Natural killer cell (primary cell): ENCODE measurements around the gene BLTP3B. TPM values are rescaled to one million over a fixed set of nuclear protein-coding genes. Genes with fewer than 3 reads are reported as not detected.
"Not testable (repeated sequence)": the region's sequence is repeated elsewhere in the genome, so short reads cannot be mapped to it uniquely, and the experiment has no call there.

Source experiments
- ATAC-seq, 3 donors: fragments of 150-1000 bp in 2 of 3; fragments of 200-7000 bp in 1 of 3; cut with Tn5 transposase; 1 replicate in 1 of 3; 2 replicates in 2 of 3; pipeline ENCODE4 v1.10.0; 2021; ENCODE audit warnings: mild to moderate bottlenecking in 2 of 3, moderate library complexity in 2 of 3
- DNase-seq, 2 donors: peaks; one replicate each; pipeline versions ENCODE4 v3.0.0 to v3.0.0-alpha.2; 2013 to 2021; ENCODE audit warnings: mixed read lengths in 1 of 2
- H3K27ac ChIP-seq: one replicate; pipeline ENCODE4 v1.5.1; 2013; ENCODE audit warnings: mild to moderate bottlenecking, low read length
- H3K27me3 ChIP-seq: one replicate; pipeline ENCODE4 v1.6.1; 2013; ENCODE audit warnings: low read length; ENCODE audit not compliant: control insufficient read depth, insufficient read depth
- H3K36me3 ChIP-seq: one replicate; pipeline ENCODE4 v1.6.1; 2013; ENCODE audit warnings: low read length; ENCODE audit not compliant: control insufficient read depth, insufficient read depth
- H3K4me1 ChIP-seq: one replicate; pipeline ENCODE4 v1.6.1; 2013; ENCODE audit warnings: low read length; ENCODE audit not compliant: control insufficient read depth, insufficient read depth
- H3K4me3 ChIP-seq: one replicate; pipeline ENCODE4 v1.5.1; 2013; ENCODE audit warnings: low read length
- H3K9me3 ChIP-seq: one replicate; pipeline ENCODE4 v1.6.1; 2013; ENCODE audit warnings: low read length; ENCODE audit not compliant: control insufficient read depth, insufficient read depth
- H3K27ac Mint-ChIP-seq, 2 donors: one replicate each; pipeline ENCODE4 v1.8.0; 2022; ENCODE audit warnings: mild to moderate bottlenecking in 2 of 2, mixed read lengths in 2 of 2, moderate library complexity in 1 of 2
- H3K27me3 Mint-ChIP-seq, 2 donors: one replicate each; pipeline ENCODE4 v1.8.0; 2022; ENCODE audit warnings: low read depth in 2 of 2, mixed read lengths in 2 of 2
- H3K36me3 Mint-ChIP-seq: one replicate; pipeline ENCODE4 v1.8.0; 2022; ENCODE audit warnings: mixed read lengths
- H3K4me1 Mint-ChIP-seq, 2 donors: one replicate each; pipeline ENCODE4 v1.8.0; 2022; ENCODE audit warnings: mixed read lengths in 2 of 2
- H3K4me3 Mint-ChIP-seq: one replicate; pipeline ENCODE4 v1.8.0; 2022; ENCODE audit warnings: mild to moderate bottlenecking, moderate library complexity, mixed read lengths
- H3K9me3 Mint-ChIP-seq, 2 donors: one replicate each; pipeline ENCODE4 v1.8.0; 2022; ENCODE audit warnings: mixed read lengths in 2 of 2
- WGBS: methylation state at CpG from one replicate; pipeline ENCODE4 v1.1.7; 2013; ENCODE audit warnings: missing lambda C conversion rate; ENCODE audit not compliant: insufficient coverage; 5-methylcytosine and 5-hydroxymethylcytosine counted together
- intact Hi-C: fragments of 100-400 bp; cut with micrococcal nuclease; formaldehyde crosslinking; loops from one replicate; pipeline ENCODE4 v1.14.2; 2022
- total RNA-seq, 4 donors: library from RNA; stranded (reverse); fragments of 120-200 nt in 1 of 4; gene quantifications; one replicate each; pipeline versions ENCODE4 v1.2.3 to v1.2.4, GENCODE V29; 2013 to 2022
- TF ChIP-seq, protein P1 (sequence below): fragments of 200-600 bp; IDR thresholded peaks from one replicate; pipeline ENCODE4 v1.8.0; 2022; ENCODE audit warnings: antibody characterized with exemption

BLTP3B gene
- total RNA-seq, 3 donors from 2014 or later (not counting 1 experiment from before 2014, with no cell fraction given), result 30.8 to 42.8 (median 30.9) TPM

DNA sequence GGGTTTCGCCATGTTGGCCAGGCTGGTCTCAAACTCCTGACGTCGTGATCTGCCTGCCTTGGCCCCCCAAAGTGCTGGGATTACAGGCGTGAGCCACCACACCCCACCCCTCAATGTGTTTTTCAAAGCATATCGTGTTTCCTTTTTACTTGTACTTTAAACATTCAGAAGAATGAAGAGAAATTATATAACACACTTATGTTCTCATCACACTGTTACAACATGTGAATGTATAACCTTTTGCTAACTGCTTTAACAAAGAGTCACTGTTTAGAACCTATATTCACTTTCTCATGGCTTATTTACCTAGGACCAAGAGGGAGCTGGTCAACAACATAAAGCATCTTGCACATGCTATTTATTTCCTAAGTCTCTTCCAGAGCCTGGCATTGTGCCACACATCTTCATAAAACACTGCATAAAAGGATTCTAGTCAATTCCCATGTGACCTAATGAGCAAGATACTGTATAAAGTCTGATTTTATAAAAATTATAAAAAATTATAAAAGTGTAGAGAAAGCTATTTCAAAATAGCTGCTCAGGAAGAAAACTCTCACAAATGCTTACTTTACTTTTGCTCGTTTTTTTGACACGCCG, 42.0 kb upstream of the BLTP3B start:
- ATAC-seq, result no peak
- H3K36me3 ChIP-seq, result no peaks in the 10 kb centered on the region
- no peaks in the 10 kb centered on the region for H3K4me1 ChIP-seq
- H3K36me3 Mint-ChIP-seq, result no peaks in the 10 kb centered on the region
- H3K4me1 Mint-ChIP-seq, result peaks cover 0 to 6% of the 10 kb centered on the region in 2 donors
- H3K9me3 Mint-ChIP-seq, result no peaks in the 10 kb centered on the region
- WGBS, result 91% methylated on average over 7 of the region's 8 CpGs
- H3K27me3 ChIP-seq, result no peaks in the 10 kb centered on the region
- H3K9me3 ChIP-seq, result no peaks in the 10 kb centered on the region
- no peak overlapping the region for H3K27ac ChIP-seq
- no peak for DNase-seq
- H3K4me3 Mint-ChIP-seq, result no peak overlapping the region
- no peaks in the 10 kb centered on the region for H3K27me3 Mint-ChIP-seq
- no peak overlapping the region for H3K27ac Mint-ChIP-seq
- intact Hi-C loops, result no loop called here
- H3K4me3 ChIP-seq, result no peak overlapping the region
- TF ChIP-seq, protein P1, sequence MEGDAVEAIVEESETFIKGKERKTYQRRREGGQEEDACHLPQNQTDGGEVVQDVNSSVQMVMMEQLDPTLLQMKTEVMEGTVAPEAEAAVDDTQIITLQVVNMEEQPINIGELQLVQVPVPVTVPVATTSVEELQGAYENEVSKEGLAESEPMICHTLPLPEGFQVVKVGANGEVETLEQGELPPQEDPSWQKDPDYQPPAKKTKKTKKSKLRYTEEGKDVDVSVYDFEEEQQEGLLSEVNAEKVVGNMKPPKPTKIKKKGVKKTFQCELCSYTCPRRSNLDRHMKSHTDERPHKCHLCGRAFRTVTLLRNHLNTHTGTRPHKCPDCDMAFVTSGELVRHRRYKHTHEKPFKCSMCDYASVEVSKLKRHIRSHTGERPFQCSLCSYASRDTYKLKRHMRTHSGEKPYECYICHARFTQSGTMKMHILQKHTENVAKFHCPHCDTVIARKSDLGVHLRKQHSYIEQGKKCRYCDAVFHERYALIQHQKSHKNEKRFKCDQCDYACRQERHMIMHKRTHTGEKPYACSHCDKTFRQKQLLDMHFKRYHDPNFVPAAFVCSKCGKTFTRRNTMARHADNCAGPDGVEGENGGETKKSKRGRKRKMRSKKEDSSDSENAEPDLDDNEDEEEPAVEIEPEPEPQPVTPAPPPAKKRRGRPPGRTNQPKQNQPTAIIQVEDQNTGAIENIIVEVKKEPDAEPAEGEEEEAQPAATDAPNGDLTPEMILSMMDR, result no peak

DNA sequence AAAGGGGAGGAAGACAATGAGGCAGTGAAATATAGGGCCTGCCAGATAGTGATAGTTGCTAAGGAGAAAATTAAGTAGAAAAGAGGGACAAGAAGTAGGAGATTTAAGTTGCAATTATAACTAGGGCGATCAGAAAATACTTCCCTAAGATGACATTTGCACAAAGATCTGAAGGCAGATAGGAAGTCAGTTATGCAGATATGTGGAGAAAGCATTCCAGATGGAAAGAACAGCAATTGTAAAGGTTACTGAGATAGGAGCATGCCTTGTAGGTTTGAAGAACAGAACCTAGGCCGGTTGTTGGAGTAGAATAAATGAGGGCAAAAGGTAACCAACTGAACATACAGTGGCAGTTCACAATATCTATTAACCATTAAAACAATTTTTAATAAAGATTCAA, 36.6 kb upstream of the BLTP3B start:
- no peak overlapping the region for H3K4me3 Mint-ChIP-seq
- no peaks in the 10 kb centered on the region for H3K36me3 Mint-ChIP-seq
- Histone ChIP-seq H3K4me3 (no peak overlapping the region), H3K36me3 (no peaks in the 10 kb centered on the region), H3K9me3 (no peaks in the 10 kb centered on the region), H3K27me3 (no peaks in the 10 kb centered on the region), H3K27ac (no peak overlapping the region), H3K4me1 (no peaks in the 10 kb centered on the region)
- TF ChIP-seq, protein P1, result no peak
- H3K27ac Mint-ChIP-seq, result no peak overlapping the region
- H3K4me1 Mint-ChIP-seq, result no peaks in the 10 kb centered on the region
- WGBS, result 91% methylated on average over 1 of the region's 2 CpGs
- no peaks in the 10 kb centered on the region for H3K27me3 Mint-ChIP-seq
- no peak for ATAC-seq
- no peaks in the 10 kb centered on the region for H3K9me3 Mint-ChIP-seq
- intact Hi-C loops, result no loop called here
- DNase-seq, result no peak

DNA sequence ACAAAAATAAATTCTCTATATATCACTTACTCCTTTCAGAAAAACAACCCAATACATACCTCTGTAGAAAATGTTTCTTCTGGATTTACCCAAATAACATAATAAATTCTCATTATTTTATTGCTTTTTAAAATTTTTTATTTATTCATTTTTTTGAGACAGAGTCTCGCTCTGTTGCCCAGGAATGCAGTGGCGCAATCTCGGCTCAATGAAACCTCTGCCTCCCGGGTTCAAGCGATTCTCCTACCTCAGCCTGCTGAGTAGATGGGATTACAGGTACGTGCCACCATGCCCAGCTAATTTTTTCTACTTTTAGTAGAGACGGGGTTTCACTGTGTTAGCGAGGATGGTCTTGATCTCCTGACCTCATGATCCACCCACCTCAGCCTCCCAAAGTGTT, 33.8 kb upstream of the BLTP3B start:
- H3K27ac ChIP-seq, H3K27me3 ChIP-seq, H3K4me1 ChIP-seq, intact Hi-C loops, H3K36me3 Mint-ChIP-seq, H3K4me3 ChIP-seq, H3K9me3 Mint-ChIP-seq, H3K36me3 ChIP-seq, ATAC-seq, H3K4me1 Mint-ChIP-seq, H3K4me3 Mint-ChIP-seq, H3K27ac Mint-ChIP-seq, DNase-seq, H3K9me3 ChIP-seq, H3K27me3 Mint-ChIP-seq: not testable (repeated sequence)
- 96% methylated on average over 8 of the region's 8 CpGs for WGBS

DNA sequence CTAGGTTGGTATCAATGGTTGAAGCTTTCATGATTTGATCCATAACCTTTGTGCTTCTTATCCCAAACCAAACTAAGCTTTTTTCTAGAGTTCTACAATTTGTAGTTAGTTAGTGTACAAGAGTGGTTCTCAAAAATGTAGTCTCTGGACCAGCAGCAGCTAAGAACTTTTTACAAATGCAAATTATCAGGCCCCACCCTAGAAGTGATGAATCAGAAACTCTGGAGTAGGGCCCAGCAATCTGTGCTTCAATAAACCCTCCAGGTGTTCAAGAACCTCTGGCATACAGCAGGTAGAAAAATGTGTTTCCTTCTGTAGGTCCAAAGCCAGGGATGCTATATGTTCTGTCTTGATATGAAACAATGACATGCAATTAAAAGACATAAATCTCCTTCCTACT, 31.8 kb upstream of the BLTP3B start:
- H3K9me3 Mint-ChIP-seq, result no peaks in the 10 kb centered on the region
- no peaks in the 10 kb centered on the region for H3K9me3 ChIP-seq

More for the DNA sequence above, 31.8 kb upstream of the BLTP3B start:
- Mint-ChIP-seq H3K4me1 (no peaks in the 10 kb centered on the region), H3K36me3 (no peaks in the 10 kb centered on the region), H3K27ac (no peak overlapping the region), H3K27me3 (no peaks in the 10 kb centered on the region), H3K4me3 (no peak overlapping the region)
- no peak overlapping the region for H3K27ac ChIP-seq
- TF ChIP-seq, protein P1, result no peak
- ATAC-seq (no peak), DNase-seq (no peak)
- no peak overlapping the region for H3K4me3 ChIP-seq
- H3K27me3 ChIP-seq, result no peaks in the 10 kb centered on the region
- no peaks in the 10 kb centered on the region for H3K36me3 ChIP-seq
- H3K4me1 ChIP-seq, result no peaks in the 10 kb centered on the region
- intact Hi-C loops, result no loop called here
